Ovary (tissue), 9 donors: ENCODE measurements around the gene LUZP2. TPM values are rescaled to one million over a fixed set of nuclear protein-coding genes. Genes with fewer than 3 reads are reported as not detected.

Experiments
- DNase-seq, 5 donors: peaks; one replicate each; pipeline ENCODE4 v3.0.0-alpha.2; 2019 to 2020
- H3K27ac ChIP-seq, 2 donors: fragments of 200-600 bp; one replicate each; pipeline versions ENCODE4 v1.5.1 to v1.8.0; 2019 to 2022
- H3K27me3 ChIP-seq: fragments of 200-600 bp; one replicate; pipeline ENCODE4 v1.8.0; 2022
- H3K36me3 ChIP-seq: fragments of 200-600 bp; sonication (generic); one replicate; pipeline ENCODE4 v1.5.1; 2019
- H3K4me1 ChIP-seq: one replicate; pipeline ENCODE4 v1.8.1; 2013; ENCODE audit warnings: mild to moderate bottlenecking, moderate library complexity; ENCODE audit not compliant: insufficient read depth
- H3K4me3 ChIP-seq: fragments of 200-600 bp; sonication (generic); one replicate; pipeline ENCODE4 v1.5.1; 2017
- H3K9me3 ChIP-seq, 2 donors: fragments of 200-600 bp in 1 of 2; sonication (generic) in 1 of 2; one replicate each; pipeline versions ENCODE4 v1.5.1 to v1.8.1; 2013 to 2019; ENCODE audit warnings: mild to moderate bottlenecking in 1 of 2, moderate library complexity in 1 of 2
- EP300 ChIP-seq: sonication (generic); formaldehyde crosslinking; IDR thresholded peaks from one replicate; pipeline ENCODE4 v1.6.1; 2017; ENCODE audit warnings: antibody characterized with exemption
- POLR2A ChIP-seq: fragments of 450-650 bp; IDR thresholded peaks from one replicate; pipeline ENCODE4 v1.6.1; 2017; ENCODE audit warnings: antibody characterized with exemption, mild to moderate bottlenecking, moderate library complexity
- WGBS, 3 donors: extraction: QIAGEN DNeasy Blood & Tissue Kit in 1 of 3; methylation state at CpG; one replicate each; pipeline versions ENCODE4 v1.1.5 to v1.1.7; 2013 to 2017; 5-methylcytosine and 5-hydroxymethylcytosine counted together
- intact Hi-C, 4 donors: fragments of 100-400 bp; cut with DNase I; formaldehyde crosslinking; loops; one replicate each; pipeline versions ENCODE4 v1.11.0 to v1.15.1; 2022 to 2023
- polyA plus RNA-seq, 2 donors: library from polyadenylated mRNA; stranded (reverse); fragments of 200-250 nt in 1 of 2; fragments of 350-450 nt in 1 of 2; fragmentation: Illumina TruSeq in 1 of 2; extraction: RNeasy Lipid Tissue Mini Kit (QIAGEN cat#74804) in 1 of 2; gene quantifications; one replicate each; pipeline ENCODE4 v1.2.3, GENCODE V29; 2013 to 2014
- total RNA-seq, 7 donors: library from RNA; depleted of rRNA in 2 of 7; stranded (reverse); fragments of >200 nt in 2 of 7; fragmentation: NEBNext Ultra II Directional in 3 of 7; extraction: Animal tissue kit (Norgen Biotek cat#: 25700) in 3 of 7; gene quantifications; one replicate each; pipeline versions ENCODE4 v1.1.0 to v1.2.4, GENCODE V29; 2016 to 2023
- TF ChIP-seq, protein P1 (sequence below), 3 donors: fragments of 450-650 bp in 2 of 3; fragments of 200-600 bp in 1 of 3; IDR thresholded peaks; one replicate each; pipeline versions ENCODE4 v1.5.1 to v1.8.0; 2016 to 2022; ENCODE audit warnings: antibody characterized with exemption in 3 of 3, mild to moderate bottlenecking in 1 of 3
- donor health status: DM: no; HTN: no; CAD: no; lungs with moderate emphysema.
- donor health status: DM: no; HTN: no; CAD: no.
- donor health status: Bipolar disorder and iron deficiency.
- donor health status: DM: yes; HTN: yes; CAD: no.
- donor health status: DM: no; HTN: no; CAD: no.
- donor health status: DM: yes; HTN: yes; CAD: no.

Gene LUZP2
- total and polyA plus RNA-seq, 9 donors: 0.04 to 0.23 (median 0.07) TPM; not detected in 6

DNA sequence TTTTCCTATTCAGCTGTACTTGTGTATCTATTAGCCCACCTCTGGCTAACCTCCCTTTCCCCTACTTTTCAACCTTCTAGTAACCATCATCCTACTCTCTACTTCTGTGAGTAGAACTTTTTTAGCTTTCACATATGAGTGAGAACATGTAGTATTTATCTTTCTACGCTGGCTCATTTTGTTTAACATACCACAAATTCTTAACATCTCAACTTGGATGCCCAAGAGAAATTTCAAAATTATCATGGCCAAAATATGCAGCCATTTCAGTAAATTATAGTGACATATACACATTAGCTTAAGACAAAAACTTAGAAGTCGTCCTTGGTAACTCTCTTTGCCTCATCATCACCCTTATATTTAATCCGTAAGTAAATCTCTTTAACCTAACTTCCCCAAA, 34.7 kb downstream of the LUZP2 start:
- no peak for DNase-seq
- H3K27me3 ChIP-seq: no peaks in the 10 kb centered on the region
- H3K27ac ChIP-seq: no peak overlapping the region
- intact Hi-C loops: no loop called here
- no peaks in the 10 kb centered on the region for H3K9me3 ChIP-seq
- H3K4me1 ChIP-seq: no peaks in the 10 kb centered on the region
- H3K36me3 ChIP-seq: no peaks in the 10 kb centered on the region
- H3K4me3 ChIP-seq: no peak overlapping the region
- TF ChIP-seq EP300: no peak
- TF ChIP-seq, protein P1, sequence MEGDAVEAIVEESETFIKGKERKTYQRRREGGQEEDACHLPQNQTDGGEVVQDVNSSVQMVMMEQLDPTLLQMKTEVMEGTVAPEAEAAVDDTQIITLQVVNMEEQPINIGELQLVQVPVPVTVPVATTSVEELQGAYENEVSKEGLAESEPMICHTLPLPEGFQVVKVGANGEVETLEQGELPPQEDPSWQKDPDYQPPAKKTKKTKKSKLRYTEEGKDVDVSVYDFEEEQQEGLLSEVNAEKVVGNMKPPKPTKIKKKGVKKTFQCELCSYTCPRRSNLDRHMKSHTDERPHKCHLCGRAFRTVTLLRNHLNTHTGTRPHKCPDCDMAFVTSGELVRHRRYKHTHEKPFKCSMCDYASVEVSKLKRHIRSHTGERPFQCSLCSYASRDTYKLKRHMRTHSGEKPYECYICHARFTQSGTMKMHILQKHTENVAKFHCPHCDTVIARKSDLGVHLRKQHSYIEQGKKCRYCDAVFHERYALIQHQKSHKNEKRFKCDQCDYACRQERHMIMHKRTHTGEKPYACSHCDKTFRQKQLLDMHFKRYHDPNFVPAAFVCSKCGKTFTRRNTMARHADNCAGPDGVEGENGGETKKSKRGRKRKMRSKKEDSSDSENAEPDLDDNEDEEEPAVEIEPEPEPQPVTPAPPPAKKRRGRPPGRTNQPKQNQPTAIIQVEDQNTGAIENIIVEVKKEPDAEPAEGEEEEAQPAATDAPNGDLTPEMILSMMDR (IDR thresholded peaks at IDR 0.05): no peak
- no peak for TF ChIP-seq POLR2A
- WGBS, 3 donors: 29 to 36% (median 32%) methylated on average over 3 of the region's 3 CpGs

GRCh38 chr11:24543771-24544170, 46.9 kb downstream of the LUZP2 start:
- Histone ChIP-seq H3K27me3 (no peaks in the 10 kb centered on the region), H3K4me3 (no peak overlapping the region), H3K36me3 (no peaks in the 10 kb centered on the region), H3K9me3 (no peaks in the 10 kb centered on the region), H3K27ac (no peak overlapping the region), H3K4me1 (no peaks in the 10 kb centered on the region)
- WGBS, 3 donors: 71 to 87% (median 84%) methylated on average over 3 of the region's 3 CpGs
- DNase-seq: no peak
- intact Hi-C loops: no loop called here
- TF ChIP-seq POLR2A (no peak), EP300 (no peak)
- TF ChIP-seq, protein P1 (IDR thresholded peaks at IDR 0.05): no peak

- 85 to 92% (median 89%) methylated on average over 3 of the region's 3 CpGs for WGBS, 3 donors
- DNase-seq: no peak
- Histone ChIP-seq H3K4me1 (no peaks in the 10 kb centered on the region), H3K27ac (no peak overlapping the region), H3K4me3 (no peak overlapping the region), H3K36me3 (no peaks in the 10 kb centered on the region), H3K9me3 (no peaks in the 10 kb centered on the region), H3K27me3 (no peaks in the 10 kb centered on the region)
- TF ChIP-seq, protein P1 (IDR thresholded peaks at IDR 0.05): no peak
- TF ChIP-seq POLR2A: no peak
- TF ChIP-seq EP300: no peak
- intact Hi-C loops: no loop called here
Measured at GRCh38 chr11:24556693-24557092, 59.8 kb downstream of the LUZP2 start.

GRCh38 chr11:24559315-24559714, 62.5 kb downstream of the LUZP2 start:
- H3K4me3 ChIP-seq: no peak overlapping the region
- DNase-seq: no peak
- no peak for TF ChIP-seq POLR2A
- TF ChIP-seq, protein P1 (IDR thresholded peaks at IDR 0.05): no peak
- TF ChIP-seq EP300: no peak
- no peaks in the 10 kb centered on the region for H3K9me3 ChIP-seq
- H3K27me3 ChIP-seq: no peaks in the 10 kb centered on the region
- intact Hi-C loops: no loop called here
- no peak overlapping the region for H3K27ac ChIP-seq
- no peaks in the 10 kb centered on the region for H3K4me1 ChIP-seq
- no peaks in the 10 kb centered on the region for H3K36me3 ChIP-seq

- WGBS, 3 donors: 61 to 79% (median 75%) methylated on average over 4 of the region's 4 CpGs
- TF ChIP-seq, protein P1 (IDR thresholded peaks at IDR 0.05): no peak
- TF ChIP-seq POLR2A (no peak), EP300 (no peak)
- no peak overlapping the region for H3K4me3 ChIP-seq
Measured at GRCh38 chr11:24560324-24560723, 63.5 kb downstream of the LUZP2 start.

More at GRCh38 chr11:24560324-24560723, 63.5 kb downstream of the LUZP2 start:
- no peaks in the 10 kb centered on the region for H3K36me3 ChIP-seq
- H3K9me3 ChIP-seq: no peaks in the 10 kb centered on the region
- intact Hi-C loops: no loop called here
- H3K27ac ChIP-seq: no peak overlapping the region
- no peaks in the 10 kb centered on the region for H3K27me3 ChIP-seq
- no peaks in the 10 kb centered on the region for H3K4me1 ChIP-seq
- no peak for DNase-seq
